Body of pancreas (tissue), 4 donors: ENCODE data around the gene ST3GAL3.

Experiments
- POLR2A ChIP-seq, 3 donors: fragments of 450-650 bp; IDR thresholded peaks; one replicate each; pipeline ENCODE4 v1.6.1; 2016; ENCODE audit warnings: antibody characterized with exemption in 3 of 3, mild to moderate bottlenecking in 2 of 3
- TF ChIP-seq, protein P1 (sequence below), 7 experiments: fragments of 450-650 bp in 4 of 7; fragments of 200-600 bp in 3 of 7; sonication (generic) in 3 of 7; IDR thresholded peaks; one replicate each; pipeline ENCODE4 v1.5.1; 2016 to 2019; ENCODE audit warnings: antibody characterized with exemption in 7 of 7

- TF ChIP-seq, protein P1, sequence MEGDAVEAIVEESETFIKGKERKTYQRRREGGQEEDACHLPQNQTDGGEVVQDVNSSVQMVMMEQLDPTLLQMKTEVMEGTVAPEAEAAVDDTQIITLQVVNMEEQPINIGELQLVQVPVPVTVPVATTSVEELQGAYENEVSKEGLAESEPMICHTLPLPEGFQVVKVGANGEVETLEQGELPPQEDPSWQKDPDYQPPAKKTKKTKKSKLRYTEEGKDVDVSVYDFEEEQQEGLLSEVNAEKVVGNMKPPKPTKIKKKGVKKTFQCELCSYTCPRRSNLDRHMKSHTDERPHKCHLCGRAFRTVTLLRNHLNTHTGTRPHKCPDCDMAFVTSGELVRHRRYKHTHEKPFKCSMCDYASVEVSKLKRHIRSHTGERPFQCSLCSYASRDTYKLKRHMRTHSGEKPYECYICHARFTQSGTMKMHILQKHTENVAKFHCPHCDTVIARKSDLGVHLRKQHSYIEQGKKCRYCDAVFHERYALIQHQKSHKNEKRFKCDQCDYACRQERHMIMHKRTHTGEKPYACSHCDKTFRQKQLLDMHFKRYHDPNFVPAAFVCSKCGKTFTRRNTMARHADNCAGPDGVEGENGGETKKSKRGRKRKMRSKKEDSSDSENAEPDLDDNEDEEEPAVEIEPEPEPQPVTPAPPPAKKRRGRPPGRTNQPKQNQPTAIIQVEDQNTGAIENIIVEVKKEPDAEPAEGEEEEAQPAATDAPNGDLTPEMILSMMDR (IDR thresholded peaks at IDR 0.05) = no peak
- no peak for TF ChIP-seq POLR2A (IDR thresholded peaks at IDR 0.05)
These were observed 127.1 kb downstream of the ST3GAL3 start for GRCh38 chr1:43834280-43835081.
